ENCODE results near the gene FGF6. TPM values are rescaled to one million over a fixed set of nuclear protein-coding genes. Genes with fewer than 3 reads are reported as not detected.

The FGF6 gene
- total RNA-seq, 2 donors from 2014 or later, result not detected

- intact Hi-C loops (cut with DNase I), result no loop called here
- DNase-seq (ENCODE audit: low spot score), result no peak
These were observed 58.8 kb downstream of the FGF6 start for GRCh38 chr12:4386801-4387200.

Other genes with a start within 250 kb of the FGF6 start
- gene CCND2, start 172.1 kb downstream of the FGF6 start, total RNA-seq, result 100 to 1,000 TPM; 101 to 129 TPM
- gene TIGAR, start 124.6 kb downstream of the FGF6 start, total RNA-seq, result 10 to 100 TPM; 10.3 to 12.1 TPM
- not detected for gene FGF23, start 66.1 kb downstream of the FGF6 start, total RNA-seq
- gene RAD51AP1, start 93.1 kb upstream of the FGF6 start, total RNA-seq, result 1 to 10 TPM; 1.0 to 1.7 TPM
- gene DYRK4, start 116.4 kb upstream of the FGF6 start, total RNA-seq, result 10 to 100 TPM; 26.9 to 37.5 TPM
- gene AKAP3, start 203.2 kb upstream of the FGF6 start, total RNA-seq, result 1 to 10 TPM; 1.2 TPM
- gene NDUFA9, start 203.3 kb upstream of the FGF6 start, total RNA-seq, result 10 to 100 TPM; 57.0 to 67.1 TPM

Measured in posterior vena cava (tissue), 2 donors.